GM06990 (cell line): ENCODE data around the gene USP35.

Experiments
- DNase-seq: peaks from one replicate; pipeline ENCODE4 v3.0.0-alpha.2; 2011; ENCODE audit not compliant: insufficient read length; ENCODE audit errors: extremely low read depth
- H3K27me3 ChIP-seq: replicated peaks from 2 replicates; pipeline ENCODE4 v1.6.0; 2011; ENCODE audit warnings: low read length; ENCODE audit not compliant: control insufficient read depth, insufficient read depth
- H3K36me3 ChIP-seq: 2 replicates; pipeline ENCODE4 v1.5.1; 2011; ENCODE audit warnings: low read length; ENCODE audit not compliant: control insufficient read depth, insufficient read depth
- H3K4me3 ChIP-seq: replicated peaks from 2 replicates; pipeline ENCODE4 v1.5.1; 2011; ENCODE audit warnings: low read depth, mild to moderate bottlenecking, control low read depth, low read length
- CTCF ChIP-seq: IDR thresholded peaks from 2 replicates; pipeline ENCODE4 v1.5.1; 2011; ENCODE audit warnings: low read length, control low read depth, mild to moderate bottlenecking, inconsistent platforms; ENCODE audit not compliant: insufficient read depth, poor library complexity, severe bottlenecking

The USP35 gene

DNA sequence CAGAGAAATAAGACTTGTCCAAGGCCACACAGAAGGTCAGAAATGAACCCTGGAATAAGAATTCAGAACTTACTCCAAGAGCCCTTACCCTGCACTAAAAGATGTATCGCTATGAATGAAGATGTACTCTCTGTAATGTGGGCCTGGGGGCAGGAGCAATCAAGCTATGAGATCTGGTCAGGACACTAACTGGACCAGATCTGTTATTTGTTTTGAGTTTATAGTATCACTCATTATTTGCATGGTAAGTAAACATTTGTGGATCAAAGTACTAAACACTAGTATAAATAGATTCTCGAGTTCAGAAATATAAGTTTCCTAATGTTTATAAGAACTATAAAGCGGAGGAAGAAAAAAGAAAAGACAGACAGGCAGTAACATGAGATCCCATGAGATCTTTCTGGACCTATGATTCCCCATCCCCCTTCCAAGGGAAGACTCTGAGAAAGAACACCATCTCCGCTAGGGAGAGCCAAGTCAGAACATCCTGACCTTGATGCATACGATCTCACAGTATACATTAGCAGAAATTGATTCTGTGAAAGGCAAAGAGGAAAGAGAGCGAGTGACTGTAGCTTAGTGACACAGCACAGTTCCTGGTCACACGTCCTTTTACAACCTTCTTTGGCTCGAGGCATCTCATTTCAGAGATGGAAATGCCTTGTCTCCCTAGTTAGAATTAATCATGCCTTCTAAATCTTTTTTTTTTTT is 71.2 kb downstream of the USP35 start:
- Histone ChIP-seq H3K36me3 (no peaks in the 10 kb centered on the region), H3K27me3 (no peaks in the 10 kb centered on the region), H3K4me3 (no peak overlapping the region)
- no peak for TF ChIP-seq CTCF
- DNase-seq: no peak

- no peak for TF ChIP-seq CTCF
- no peaks in the 10 kb centered on the region for H3K36me3 ChIP-seq
- H3K27me3 ChIP-seq: no peaks in the 10 kb centered on the region
- no peak overlapping the region for H3K4me3 ChIP-seq
- DNase-seq: no peak
Observed at GRCh38 chr11:78261367-78261766, 72.6 kb downstream of the USP35 start.

DNA sequence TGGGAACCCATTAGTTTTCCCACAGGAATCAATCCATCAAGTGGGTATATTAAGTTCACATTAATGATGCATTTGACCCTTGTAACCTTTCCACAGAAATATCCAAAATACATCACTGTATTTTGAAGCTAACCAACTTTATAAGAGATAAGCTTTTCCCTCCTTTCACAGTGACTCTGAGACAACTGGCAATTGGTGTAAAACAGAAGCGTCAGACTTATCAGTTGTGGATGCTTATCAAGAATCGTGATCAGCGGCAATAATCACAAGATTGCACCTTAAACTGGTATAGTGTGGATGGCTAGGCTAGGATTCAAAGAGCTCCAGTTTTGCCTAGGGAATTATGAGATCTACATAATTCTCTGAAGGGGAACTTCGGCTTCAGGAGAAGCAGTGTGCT is 73.1 kb downstream of the USP35 start:
- DNase-seq: no peak
- no peak for TF ChIP-seq CTCF
- Histone ChIP-seq H3K36me3 (no peaks in the 10 kb centered on the region), H3K4me3 (no peak overlapping the region), H3K27me3 (no peaks in the 10 kb centered on the region)

GRCh38 chr11:78262238-78262637 is 73.5 kb downstream of the USP35 start:
- Histone ChIP-seq H3K36me3 (no peaks in the 10 kb centered on the region), H3K27me3 (no peaks in the 10 kb centered on the region), H3K4me3 (no peak overlapping the region)
- no peak for DNase-seq
- TF ChIP-seq CTCF: no peak

DNA sequence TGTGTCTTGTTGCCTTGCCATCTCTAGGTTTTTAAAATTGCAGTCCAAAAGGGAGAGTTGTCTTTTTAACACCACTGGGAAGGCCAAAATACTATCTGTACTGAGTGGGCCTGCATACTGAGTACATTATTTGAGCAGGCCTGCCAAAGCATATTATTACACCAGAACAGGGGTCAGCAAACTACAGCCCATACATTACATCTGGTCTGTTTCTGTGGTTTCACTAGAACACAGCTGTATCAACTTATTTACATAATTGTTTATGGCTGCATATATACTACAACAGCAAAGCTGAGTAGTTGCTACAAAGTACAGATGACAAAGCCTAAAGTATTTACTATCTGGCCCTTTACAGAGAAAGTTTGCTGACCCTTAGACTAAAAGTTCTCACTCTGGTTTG is 74.0 kb downstream of the USP35 start:
- DNase-seq: no peak
- H3K36me3 ChIP-seq: no peaks in the 10 kb centered on the region
- TF ChIP-seq CTCF: no peak
- no peak overlapping the region for H3K4me3 ChIP-seq
- no peaks in the 10 kb centered on the region for H3K27me3 ChIP-seq
